HL-60 (cell line): Measurements from ENCODE around the gene INAVA.
"Not testable (repeated sequence)": the region's sequence is repeated elsewhere in the genome, so short reads cannot be mapped to it uniquely, and the experiment has no call there.

Experiments used
- DNase-seq, 2 experiments: peaks; one replicate each; pipeline ENCODE4 v3.0.0-alpha.2; 2010 to 2020; ENCODE audit warnings: low read depth in 1 of 2, low spot score in 1 of 2
- H3K27ac ChIP-seq: fragments of 250-450 bp; sonication (Bioruptor Pico); replicated peaks from 2 replicates; pipeline ENCODE4 v1.5.1; 2020; ENCODE audit warnings: mild to moderate bottlenecking, moderate library complexity
- H3K27me3 ChIP-seq: fragments of 250-450 bp; sonication (Bioruptor Pico); 2 replicates; pipeline ENCODE4 v1.5.1; 2021; ENCODE audit warnings: mild to moderate bottlenecking, moderate library complexity; ENCODE audit not compliant: insufficient read depth, poor library complexity, severe bottlenecking
- H3K4me3 ChIP-seq: replicated peaks from 2 replicates; pipeline ENCODE4 v1.5.1; 2011; ENCODE audit warnings: mild to moderate bottlenecking, control low read depth, low read length; ENCODE audit not compliant: insufficient read depth
- GABPA ChIP-seq: IDR thresholded peaks from 2 replicates; pipeline ENCODE4 v1.6.1; 2012; ENCODE audit warnings: low read depth
- POLR2AphosphoS5 ChIP-seq: IDR thresholded peaks from 2 replicates; pipeline ENCODE4 v1.6.1; 2012; ENCODE audit warnings: low read depth
- SPI1 ChIP-seq: IDR thresholded peaks from 2 replicates; pipeline ENCODE4 v1.6.1; 2012; ENCODE audit warnings: low read depth, mild to moderate bottlenecking, borderline replicate concordance
- TF ChIP-seq, protein P1 (sequence below): IDR thresholded peaks from one replicate; pipeline ENCODE4 v1.5.1; 2011; ENCODE audit warnings: low read length, control low read depth, inconsistent platforms; ENCODE audit not compliant: insufficient read depth
- TF ChIP-seq, protein P2 (sequence below): IDR thresholded peaks from 2 replicates; pipeline ENCODE4 v1.6.1; 2012; ENCODE audit warnings: low read depth; ENCODE audit not compliant: insufficient replicate concordance

Gene INAVA

DNA sequence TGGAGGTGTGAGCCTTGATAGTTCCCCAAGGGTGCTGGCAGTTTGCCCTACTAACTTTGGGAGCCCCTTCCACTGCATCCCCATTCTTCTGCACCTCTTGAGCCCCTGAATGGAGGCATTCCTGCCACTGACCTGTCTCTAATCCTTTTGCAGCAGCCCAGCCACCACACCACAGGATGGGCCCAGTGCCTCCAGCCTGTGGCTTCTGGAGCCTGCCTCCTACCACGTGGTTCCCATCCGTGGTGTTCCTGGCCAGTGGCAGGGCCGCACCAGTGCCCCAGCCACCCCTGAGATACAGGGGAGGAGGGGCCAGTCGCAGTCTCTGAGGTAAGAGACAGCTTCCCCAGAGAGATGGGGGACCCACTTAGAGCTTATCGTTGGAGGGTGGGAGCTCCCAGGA lies 14.4 kb downstream of the INAVA start:
- DNase-seq = no peak
- TF ChIP-seq GABPA (no peak), POLR2AphosphoS5 (no peak), SPI1 (no peak)
- TF ChIP-seq, protein P1, sequence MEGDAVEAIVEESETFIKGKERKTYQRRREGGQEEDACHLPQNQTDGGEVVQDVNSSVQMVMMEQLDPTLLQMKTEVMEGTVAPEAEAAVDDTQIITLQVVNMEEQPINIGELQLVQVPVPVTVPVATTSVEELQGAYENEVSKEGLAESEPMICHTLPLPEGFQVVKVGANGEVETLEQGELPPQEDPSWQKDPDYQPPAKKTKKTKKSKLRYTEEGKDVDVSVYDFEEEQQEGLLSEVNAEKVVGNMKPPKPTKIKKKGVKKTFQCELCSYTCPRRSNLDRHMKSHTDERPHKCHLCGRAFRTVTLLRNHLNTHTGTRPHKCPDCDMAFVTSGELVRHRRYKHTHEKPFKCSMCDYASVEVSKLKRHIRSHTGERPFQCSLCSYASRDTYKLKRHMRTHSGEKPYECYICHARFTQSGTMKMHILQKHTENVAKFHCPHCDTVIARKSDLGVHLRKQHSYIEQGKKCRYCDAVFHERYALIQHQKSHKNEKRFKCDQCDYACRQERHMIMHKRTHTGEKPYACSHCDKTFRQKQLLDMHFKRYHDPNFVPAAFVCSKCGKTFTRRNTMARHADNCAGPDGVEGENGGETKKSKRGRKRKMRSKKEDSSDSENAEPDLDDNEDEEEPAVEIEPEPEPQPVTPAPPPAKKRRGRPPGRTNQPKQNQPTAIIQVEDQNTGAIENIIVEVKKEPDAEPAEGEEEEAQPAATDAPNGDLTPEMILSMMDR = no peak
- TF ChIP-seq, protein P2, sequence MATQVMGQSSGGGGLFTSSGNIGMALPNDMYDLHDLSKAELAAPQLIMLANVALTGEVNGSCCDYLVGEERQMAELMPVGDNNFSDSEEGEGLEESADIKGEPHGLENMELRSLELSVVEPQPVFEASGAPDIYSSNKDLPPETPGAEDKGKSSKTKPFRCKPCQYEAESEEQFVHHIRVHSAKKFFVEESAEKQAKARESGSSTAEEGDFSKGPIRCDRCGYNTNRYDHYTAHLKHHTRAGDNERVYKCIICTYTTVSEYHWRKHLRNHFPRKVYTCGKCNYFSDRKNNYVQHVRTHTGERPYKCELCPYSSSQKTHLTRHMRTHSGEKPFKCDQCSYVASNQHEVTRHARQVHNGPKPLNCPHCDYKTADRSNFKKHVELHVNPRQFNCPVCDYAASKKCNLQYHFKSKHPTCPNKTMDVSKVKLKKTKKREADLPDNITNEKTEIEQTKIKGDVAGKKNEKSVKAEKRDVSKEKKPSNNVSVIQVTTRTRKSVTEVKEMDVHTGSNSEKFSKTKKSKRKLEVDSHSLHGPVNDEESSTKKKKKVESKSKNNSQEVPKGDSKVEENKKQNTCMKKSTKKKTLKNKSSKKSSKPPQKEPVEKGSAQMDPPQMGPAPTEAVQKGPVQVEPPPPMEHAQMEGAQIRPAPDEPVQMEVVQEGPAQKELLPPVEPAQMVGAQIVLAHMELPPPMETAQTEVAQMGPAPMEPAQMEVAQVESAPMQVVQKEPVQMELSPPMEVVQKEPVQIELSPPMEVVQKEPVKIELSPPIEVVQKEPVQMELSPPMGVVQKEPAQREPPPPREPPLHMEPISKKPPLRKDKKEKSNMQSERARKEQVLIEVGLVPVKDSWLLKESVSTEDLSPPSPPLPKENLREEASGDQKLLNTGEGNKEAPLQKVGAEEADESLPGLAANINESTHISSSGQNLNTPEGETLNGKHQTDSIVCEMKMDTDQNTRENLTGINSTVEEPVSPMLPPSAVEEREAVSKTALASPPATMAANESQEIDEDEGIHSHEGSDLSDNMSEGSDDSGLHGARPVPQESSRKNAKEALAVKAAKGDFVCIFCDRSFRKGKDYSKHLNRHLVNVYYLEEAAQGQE = no peak
- H3K27me3 ChIP-seq = no peaks in the 10 kb centered on the region
- H3K4me3 ChIP-seq = no peak overlapping the region
- H3K27ac ChIP-seq = no peak overlapping the region; the same call in 1 of the 2 replicates

DNA sequence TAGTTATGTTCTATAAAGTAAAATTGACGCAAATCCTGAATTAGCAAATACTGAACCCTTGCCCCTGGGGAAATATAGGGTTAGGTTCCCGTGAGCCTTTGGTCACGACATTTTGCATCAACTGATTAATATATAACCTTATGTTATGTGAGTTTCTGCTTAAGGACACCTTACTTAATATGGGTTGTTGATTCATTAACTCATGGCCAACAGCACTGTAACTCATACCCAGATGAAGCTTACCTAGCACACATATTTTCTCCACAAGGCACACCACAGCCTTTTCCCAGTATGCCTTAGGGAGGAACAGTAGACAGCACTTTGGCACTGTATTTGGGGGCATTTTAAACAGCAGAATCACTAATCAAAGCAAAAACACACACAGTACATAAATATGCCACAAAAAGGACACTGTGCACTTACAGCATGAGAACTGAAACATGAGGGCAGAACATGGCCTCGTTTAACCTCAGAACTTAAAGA lies 15.1 kb downstream of the INAVA start:
- Histone ChIP-seq H3K4me3 (no peak overlapping the region), H3K27me3 (no peaks in the 10 kb centered on the region), H3K27ac (no peak overlapping the region)
- TF ChIP-seq, protein P1 = no peak
- TF ChIP-seq SPI1 (no peak), POLR2AphosphoS5 (no peak), GABPA (no peak)
- TF ChIP-seq, protein P2 = no peak
- no peak for DNase-seq

DNA sequence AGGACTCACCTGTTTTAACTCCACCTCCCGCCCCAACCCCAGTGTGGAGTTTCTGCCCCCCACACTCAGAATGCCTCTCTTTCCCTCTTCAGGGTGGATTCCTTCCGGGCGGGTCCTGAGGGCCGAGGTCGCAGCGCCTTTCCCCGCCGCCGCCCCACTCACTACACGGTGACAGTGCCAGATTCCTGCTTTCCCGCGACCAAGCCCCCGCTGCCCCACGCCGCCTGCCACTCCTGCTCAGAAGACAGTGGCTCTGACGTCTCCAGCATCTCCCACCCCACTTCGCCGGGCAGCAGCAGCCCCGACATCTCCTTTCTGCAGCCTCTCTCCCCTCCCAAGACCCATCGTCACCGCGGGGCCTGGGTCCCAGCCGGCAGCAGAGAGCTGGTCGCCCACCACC lies 16.7 kb downstream of the INAVA start:
- H3K27ac ChIP-seq = no peak overlapping the region
- no peaks in the 10 kb centered on the region for H3K27me3 ChIP-seq
- no peak for DNase-seq
- H3K4me3 ChIP-seq = no peak overlapping the region
- no peak for TF ChIP-seq GABPA
- TF ChIP-seq POLR2AphosphoS5 = no peak
- TF ChIP-seq SPI1 = no peak
- TF ChIP-seq, protein P2 = no peak
- TF ChIP-seq, protein P1 = no peak

DNA sequence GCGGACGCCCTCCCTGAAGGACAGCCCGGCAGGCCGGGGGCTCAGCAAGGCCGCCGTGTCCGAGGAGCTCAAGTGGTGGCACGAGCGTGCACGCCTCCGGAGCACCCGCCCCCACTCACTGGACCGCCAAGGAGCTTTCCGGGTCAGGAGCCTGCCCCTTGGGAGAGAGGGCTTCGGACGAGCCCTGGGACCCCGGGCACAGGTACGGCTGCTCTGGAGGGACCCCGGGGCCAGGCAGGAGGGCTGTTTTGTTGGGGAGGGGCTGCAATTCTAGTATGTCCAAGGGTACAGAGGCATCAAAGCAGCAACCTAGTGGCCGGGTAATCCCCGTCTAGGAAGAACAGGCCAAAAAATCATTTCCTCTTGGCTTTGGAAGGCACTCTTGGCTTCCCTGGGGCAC lies 17.2 kb downstream of the INAVA start:
- not testable (repeated sequence) for H3K27ac ChIP-seq, DNase-seq, H3K4me3 ChIP-seq, H3K27me3 ChIP-seq
